Mucosa of stomach (tissue), 1 donor: ENCODE results near the gene NSMCE3.

Experiments used
- H3K27me3 ChIP-seq: one replicate; pipeline ENCODE4 v1.7.0; 2013; ENCODE audit warnings: mild to moderate bottlenecking, low read length; ENCODE audit not compliant: control insufficient read depth, insufficient read depth
- H3K36me3 ChIP-seq: one replicate; pipeline ENCODE4 v1.7.0; 2013; ENCODE audit warnings: low read length; ENCODE audit not compliant: control insufficient read depth, insufficient read depth
- H3K4me1 ChIP-seq: one replicate; pipeline ENCODE4 v1.7.0; 2013; ENCODE audit warnings: mild to moderate bottlenecking, low read length; ENCODE audit not compliant: control insufficient read depth, insufficient read depth
- H3K4me3 ChIP-seq: one replicate; pipeline ENCODE4 v1.7.0; 2013; ENCODE audit warnings: low read length
- H3K9ac ChIP-seq: one replicate; pipeline ENCODE4 v1.7.0; 2013; ENCODE audit warnings: mild to moderate bottlenecking, low read length, moderate library complexity
- H3K9me3 ChIP-seq: one replicate; pipeline ENCODE4 v1.7.0; 2013; ENCODE audit warnings: mild to moderate bottlenecking, low read length, moderate library complexity; ENCODE audit not compliant: control insufficient read depth
- donor health status: Pancreatic carcinoma.

NSMCE3 gene

DNA sequence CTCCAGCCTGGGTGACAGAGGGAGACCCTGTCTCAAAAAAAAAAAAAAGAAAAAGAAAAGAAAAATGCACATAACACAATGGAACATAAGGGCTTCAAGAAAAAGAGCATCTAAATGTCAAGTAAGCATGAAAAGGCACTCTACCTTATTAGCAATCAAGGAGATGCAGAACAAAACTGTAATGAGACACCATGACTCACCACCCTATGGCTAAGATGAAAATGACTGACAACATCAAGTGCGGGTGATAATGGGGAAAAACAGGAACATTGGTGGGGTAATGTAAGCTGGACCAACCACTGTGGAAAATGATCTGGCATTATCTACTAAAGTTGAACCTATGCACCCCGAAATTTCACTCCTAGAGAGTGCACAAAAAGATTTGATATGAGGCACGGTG, 19.6 kb upstream of the NSMCE3 start:
- Histone ChIP-seq H3K9me3 (no peaks in the 10 kb centered on the region), H3K4me1 (no peaks in the 10 kb centered on the region)

DNA sequence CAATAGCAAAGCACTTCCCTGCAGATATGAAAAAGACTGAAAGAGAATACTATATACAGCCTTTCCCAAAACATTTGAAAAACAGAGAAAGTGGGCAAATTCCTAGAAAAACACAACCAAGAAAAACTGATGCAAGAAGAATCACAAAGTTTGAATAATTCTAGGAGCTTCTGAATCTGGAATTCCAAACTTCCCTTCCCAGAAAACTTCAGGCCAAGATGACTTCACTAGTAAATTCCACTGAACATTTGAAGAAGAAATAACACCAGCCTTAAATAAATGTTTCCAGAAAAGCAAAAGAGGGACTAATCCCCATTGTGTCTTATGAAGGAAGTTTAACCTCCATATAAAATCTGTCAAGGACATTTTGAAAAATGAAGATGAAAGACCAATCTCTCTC, 15.8 kb upstream of the NSMCE3 start:
- H3K36me3 ChIP-seq = no peaks in the 10 kb centered on the region
- no peak overlapping the region for H3K9ac ChIP-seq
- no peak overlapping the region for H3K4me3 ChIP-seq
- H3K27me3 ChIP-seq = no peaks in the 10 kb centered on the region
- no peaks in the 10 kb centered on the region for H3K4me1 ChIP-seq
- H3K9me3 ChIP-seq = no peaks in the 10 kb centered on the region

More for the DNA sequence above, 19.6 kb upstream of the NSMCE3 start:
- H3K36me3 ChIP-seq = no peaks in the 10 kb centered on the region
- no peak overlapping the region for H3K9ac ChIP-seq
- no peak overlapping the region for H3K4me3 ChIP-seq
- H3K27me3 ChIP-seq = no peaks in the 10 kb centered on the region

GRCh38 chr15:29283381-29283780, 13.8 kb upstream of the NSMCE3 start:
- H3K4me1 ChIP-seq = no peaks in the 10 kb centered on the region
- H3K36me3 ChIP-seq = no peaks in the 10 kb centered on the region
- no peaks in the 10 kb centered on the region for H3K27me3 ChIP-seq
- no peak overlapping the region for H3K9ac ChIP-seq
- no peaks in the 10 kb centered on the region for H3K9me3 ChIP-seq
- no peak overlapping the region for H3K4me3 ChIP-seq

- H3K27me3 ChIP-seq = no peaks in the 10 kb centered on the region
- no peak overlapping the region for H3K4me3 ChIP-seq
- no peaks in the 10 kb centered on the region for H3K4me1 ChIP-seq
- no peaks in the 10 kb centered on the region for H3K9me3 ChIP-seq
- H3K9ac ChIP-seq = no peak overlapping the region
- no peaks in the 10 kb centered on the region for H3K36me3 ChIP-seq
Measured at GRCh38 chr15:29280514-29280913, 10.9 kb upstream of the NSMCE3 start.

DNA sequence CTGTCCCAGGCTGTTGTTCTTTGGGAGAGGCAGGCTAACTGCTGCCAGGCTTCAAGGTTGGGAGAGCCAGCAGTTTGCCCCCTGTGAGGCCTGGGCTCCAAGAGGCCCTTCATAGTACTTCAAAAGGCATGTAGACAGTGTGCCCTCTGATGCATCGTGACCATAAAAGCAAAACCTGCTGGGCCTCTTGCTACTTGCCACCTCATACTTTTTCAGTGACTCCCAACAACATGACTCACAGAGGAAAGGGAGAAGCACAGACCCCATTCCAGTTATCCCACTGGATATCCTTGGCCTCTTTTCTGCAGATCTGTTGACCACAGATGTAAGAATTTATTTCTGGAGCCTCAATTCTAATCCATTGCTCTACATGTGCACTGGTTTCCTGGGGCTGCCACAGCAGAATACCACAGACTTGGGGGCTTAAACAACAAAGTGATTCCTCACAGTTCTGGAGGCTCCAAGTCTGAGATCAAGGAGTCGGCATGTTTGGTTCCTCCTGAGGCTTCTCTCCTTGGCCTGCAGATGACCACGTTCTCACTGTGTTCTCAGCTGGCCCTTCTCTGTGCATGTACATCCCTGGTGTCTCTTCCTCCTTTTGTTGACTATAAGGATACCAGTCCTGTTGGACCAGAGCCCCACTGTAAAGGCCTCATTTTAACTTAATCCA, 8.9 kb upstream of the NSMCE3 start:
- Histone ChIP-seq H3K4me1 (no peaks in the 10 kb centered on the region), H3K9me3 (no peaks in the 10 kb centered on the region), H3K36me3 (no peaks in the 10 kb centered on the region), H3K27me3 (no peaks in the 10 kb centered on the region), H3K4me3 (no peak overlapping the region), H3K9ac (no peak overlapping the region)

GRCh38 chr15:29276366-29276765, 6.7 kb upstream of the NSMCE3 start:
- Histone ChIP-seq H3K9me3 (no peaks in the 10 kb centered on the region), H3K9ac (no peak overlapping the region), H3K4me1 (no peaks in the 10 kb centered on the region), H3K4me3 (no peak overlapping the region), H3K27me3 (no peaks in the 10 kb centered on the region), H3K36me3 (no peaks in the 10 kb centered on the region)

DNA sequence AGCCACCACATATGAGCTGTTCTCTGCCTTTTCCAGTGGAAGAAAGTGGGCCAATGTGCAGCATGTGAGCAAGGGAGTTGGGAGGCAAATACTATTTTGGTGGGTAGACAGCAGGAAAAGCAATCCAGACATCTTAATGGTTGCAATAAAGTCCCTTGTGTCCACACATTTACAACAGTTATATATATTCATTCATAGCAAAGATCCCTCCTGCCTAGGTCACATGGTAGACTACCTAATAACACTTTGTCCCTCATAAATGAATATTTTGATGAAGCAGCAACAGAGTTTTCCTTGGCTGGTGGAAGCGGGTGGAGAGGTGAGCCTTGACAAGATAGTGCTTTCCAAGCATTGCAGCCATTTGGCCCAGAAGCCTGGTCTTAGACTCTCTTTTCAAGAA, 6.2 kb upstream of the NSMCE3 start:
- Histone ChIP-seq H3K27me3 (no peaks in the 10 kb centered on the region), H3K9me3 (no peaks in the 10 kb centered on the region), H3K4me1 (no peaks in the 10 kb centered on the region), H3K9ac (no peak overlapping the region), H3K36me3 (no peaks in the 10 kb centered on the region), H3K4me3 (no peak overlapping the region)

DNA sequence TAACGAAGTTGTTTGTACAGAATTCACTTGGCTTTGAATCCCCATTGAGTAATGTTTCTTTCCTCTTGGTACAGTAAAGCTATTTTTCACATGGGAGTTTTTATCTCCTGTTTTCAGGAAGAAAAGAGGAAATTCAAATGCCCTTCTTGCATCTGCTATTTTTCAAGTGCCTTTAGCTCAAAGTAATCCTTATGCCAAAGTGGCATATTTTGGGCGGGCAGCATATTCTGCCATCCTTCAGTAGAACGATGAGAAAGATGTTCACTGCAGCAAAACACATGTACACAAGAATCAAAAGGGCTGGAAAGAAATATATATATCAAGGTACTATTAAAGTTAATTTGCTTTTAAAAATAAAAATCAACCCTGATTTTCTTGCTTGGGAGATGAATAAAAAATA, 5.3 kb upstream of the NSMCE3 start:
- no peaks in the 10 kb centered on the region for H3K27me3 ChIP-seq
- H3K4me1 ChIP-seq = no peaks in the 10 kb centered on the region

DNA sequence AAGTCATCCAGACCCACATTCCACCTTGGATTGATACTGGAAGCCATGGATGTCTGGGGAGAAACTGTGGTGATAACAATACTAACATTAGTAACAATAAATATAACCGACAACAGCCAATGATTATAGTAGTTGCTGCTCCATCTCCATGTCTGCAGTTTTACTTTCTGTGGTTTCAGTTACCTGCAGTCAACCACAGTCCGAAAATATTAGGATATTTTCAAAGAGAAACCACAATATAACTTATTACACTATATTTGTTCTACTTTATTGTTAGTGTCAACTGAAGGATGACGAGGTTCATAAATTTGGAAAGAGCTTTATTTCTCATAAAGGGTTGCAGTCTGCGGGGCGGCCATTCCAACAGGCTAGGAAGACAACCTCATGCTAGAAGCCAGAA, 2.6 kb upstream of the NSMCE3 start:
- no peak overlapping the region for H3K4me3 ChIP-seq
- H3K4me1 ChIP-seq = no peaks in the 10 kb centered on the region
- no peaks in the 10 kb centered on the region for H3K36me3 ChIP-seq
- H3K9me3 ChIP-seq = no peaks in the 10 kb centered on the region
- no peaks in the 10 kb centered on the region for H3K27me3 ChIP-seq
- no peak overlapping the region for H3K9ac ChIP-seq

More for the DNA sequence above, 5.3 kb upstream of the NSMCE3 start:
- no peak overlapping the region for H3K9ac ChIP-seq
- no peaks in the 10 kb centered on the region for H3K9me3 ChIP-seq
- H3K36me3 ChIP-seq = no peaks in the 10 kb centered on the region
- no peak overlapping the region for H3K4me3 ChIP-seq

- Histone ChIP-seq H3K9me3 (no peaks in the 10 kb centered on the region), H3K27me3 (no peaks in the 10 kb centered on the region), H3K4me3 (no peak overlapping the region), H3K36me3 (no peaks in the 10 kb centered on the region), H3K9ac (no peak overlapping the region), H3K4me1 (no peaks in the 10 kb centered on the region)
Measured at GRCh38 chr15:29270976-29271375, 1.4 kb upstream of the NSMCE3 start.

GRCh38 chr15:29270169-29270955, 740 bp upstream of the NSMCE3 start:
- peak overlapping the region; percentile 80 for H3K9ac ChIP-seq
- no peaks in the 10 kb centered on the region for H3K36me3 ChIP-seq
- H3K27me3 ChIP-seq = no peaks in the 10 kb centered on the region
- H3K4me1 ChIP-seq = no peaks in the 10 kb centered on the region
- H3K9me3 ChIP-seq = no peaks in the 10 kb centered on the region
- H3K4me3 ChIP-seq = peak overlapping the region; percentile 60

- Histone ChIP-seq H3K4me1 (no peaks in the 10 kb centered on the region), H3K9ac (peak overlapping the region; percentile 80), H3K36me3 (no peaks in the 10 kb centered on the region), H3K9me3 (no peaks in the 10 kb centered on the region), H3K27me3 (no peaks in the 10 kb centered on the region), H3K4me3 (peak overlapping the region; percentile 60)
Measured at GRCh38 chr15:29268706-29269484, 727 bp downstream of the NSMCE3 start.
